GM19455 (cell line): ENCODE measurements around the gene DDX11.
"Not testable (repeated sequence)": the region's sequence is repeated elsewhere in the genome, so short reads cannot be mapped to it uniquely, and the experiment has no call there.

ENCODE experiments used
- ATAC-seq: cut with Tn5 transposase; IDR thresholded peaks from one replicate; pipeline ENCODE4 v1.9.1; 2021; ENCODE audit not compliant: unreplicated experiment

Gene DDX11

GRCh38 chr12:31098363-31098762 is 24.7 kb downstream of the DDX11 start:
- ATAC-seq = not testable (repeated sequence)

DNA sequence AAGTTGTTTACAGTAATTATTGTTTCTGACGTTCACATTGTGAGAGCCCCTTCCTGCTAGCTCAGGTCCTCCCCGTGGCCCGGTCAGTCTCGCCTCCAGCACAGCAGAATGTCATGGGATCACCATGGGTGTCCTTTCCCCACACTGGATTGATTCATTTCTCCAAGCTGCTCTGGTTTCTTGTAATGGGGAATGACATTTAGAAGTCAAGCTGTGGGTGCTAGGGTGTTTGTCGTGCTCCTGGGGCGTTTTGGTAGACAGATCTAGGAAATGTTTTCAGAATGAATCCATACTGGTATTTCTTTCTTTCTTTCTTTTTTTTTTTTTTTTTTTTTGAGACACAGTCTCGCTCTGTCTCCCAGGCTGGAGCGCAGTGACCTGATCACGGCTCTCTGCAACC is 25.1 kb downstream of the DDX11 start:
- ATAC-seq = not testable (repeated sequence)

GRCh38 chr12:31099434-31099833 is 25.8 kb downstream of the DDX11 start:
- not testable (repeated sequence) for ATAC-seq

GRCh38 chr12:31100503-31101208 is 27.0 kb downstream of the DDX11 start:
- peak; percentile 95 for ATAC-seq

- ATAC-seq = not testable (repeated sequence)
These were observed 28.5 kb downstream of the DDX11 start for GRCh38 chr12:31102125-31102524.

- not testable (repeated sequence) for ATAC-seq
These were observed 28.9 kb downstream of the DDX11 start for GRCh38 chr12:31102596-31102995.

- not testable (repeated sequence) for ATAC-seq
These were observed 29.9 kb downstream of the DDX11 start for GRCh38 chr12:31103561-31103975.

GRCh38 chr12:31104220-31104619 is 30.6 kb downstream of the DDX11 start:
- not testable (repeated sequence) for ATAC-seq

DNA sequence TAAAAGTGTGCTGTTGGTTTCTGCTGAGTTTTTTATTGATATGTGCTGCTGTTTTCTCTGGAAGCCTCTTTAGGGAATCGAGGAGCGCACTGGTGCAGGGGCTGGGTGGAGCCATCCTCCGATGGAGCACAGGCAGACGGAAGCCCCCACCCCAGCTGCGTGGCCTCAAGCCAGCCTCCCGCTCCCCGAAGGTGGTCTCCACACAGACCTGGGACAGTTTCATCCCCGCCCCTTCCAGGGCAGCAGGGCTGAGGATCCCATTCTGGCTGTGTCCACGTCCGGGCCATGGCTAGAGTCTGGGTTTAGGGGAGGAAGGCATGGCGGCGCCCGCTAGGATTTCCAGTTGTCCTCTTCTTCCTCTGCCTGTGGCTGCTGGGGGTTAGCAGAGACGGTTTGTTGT is 31.1 kb downstream of the DDX11 start:
- not testable (repeated sequence) for ATAC-seq

DNA sequence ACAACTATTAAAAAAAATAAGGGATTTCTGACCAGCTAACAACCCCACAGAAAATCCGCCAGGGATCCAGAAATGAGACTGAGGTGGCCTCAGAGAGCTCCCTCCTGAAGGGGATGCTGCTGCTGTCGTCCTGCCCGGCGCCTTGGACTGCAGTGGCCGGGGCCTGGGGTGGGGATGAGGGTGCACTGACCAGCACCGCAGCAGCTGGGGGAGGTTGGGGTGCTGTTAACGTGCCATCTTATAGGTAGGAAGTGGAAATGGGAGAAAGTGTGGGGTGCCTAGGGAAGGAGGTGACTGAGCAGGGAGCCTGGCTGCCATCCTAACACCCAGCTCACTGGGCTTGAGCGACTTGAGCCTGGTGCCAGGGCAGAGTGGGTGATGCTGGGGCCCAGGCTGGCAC is 32.0 kb downstream of the DDX11 start:
- no peak for ATAC-seq

- no peak for ATAC-seq
These were observed 32.6 kb downstream of the DDX11 start for GRCh38 chr12:31106101-31106803.

GRCh38 chr12:31109773-31110172 is 36.1 kb downstream of the DDX11 start:
- ATAC-seq = not testable (repeated sequence)

DNA sequence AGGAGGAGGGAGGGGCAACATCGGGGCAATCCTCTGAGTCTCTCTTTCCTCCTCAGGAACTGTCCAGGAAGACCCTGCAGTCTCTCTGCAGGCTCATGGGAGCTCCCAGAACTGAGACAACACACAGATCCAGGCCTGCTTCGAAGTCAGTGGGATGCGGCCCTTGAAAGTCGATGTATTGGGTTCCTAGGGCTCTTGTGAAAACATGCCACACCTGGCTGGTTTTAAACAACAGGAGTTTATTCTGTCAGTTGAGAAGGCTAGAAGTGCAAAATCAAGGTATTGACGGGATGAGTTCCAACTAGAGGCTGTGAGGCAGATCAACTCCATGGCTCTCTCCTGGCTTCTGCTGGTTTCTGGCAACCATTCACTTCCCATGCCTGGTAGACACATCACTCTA is 36.6 kb downstream of the DDX11 start:
- ATAC-seq = not testable (repeated sequence)

- ATAC-seq = not testable (repeated sequence)
These were observed 41.5 kb downstream of the DDX11 start for GRCh38 chr12:31115092-31115601.

DNA sequence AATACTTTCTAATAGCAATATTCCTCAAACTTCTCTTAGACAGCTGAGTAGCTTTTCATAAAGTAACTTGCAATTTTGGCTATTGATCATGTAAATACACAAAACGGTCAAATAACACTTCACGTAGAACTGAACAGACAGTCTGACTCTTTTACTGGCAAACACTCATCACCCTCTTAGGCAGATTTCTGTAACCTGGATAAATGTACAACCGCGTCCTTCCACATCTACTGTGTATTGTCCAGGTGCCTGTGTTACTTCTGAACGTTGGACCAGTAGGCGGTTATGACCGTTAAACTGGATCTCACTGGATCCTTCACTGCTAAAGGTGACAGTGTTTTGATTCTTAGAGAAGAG is 43.2 kb downstream of the DDX11 start:
- not testable (repeated sequence) for ATAC-seq

GRCh38 chr12:31117203-31118011 is 43.7 kb downstream of the DDX11 start:
- ATAC-seq = no peak

DNA sequence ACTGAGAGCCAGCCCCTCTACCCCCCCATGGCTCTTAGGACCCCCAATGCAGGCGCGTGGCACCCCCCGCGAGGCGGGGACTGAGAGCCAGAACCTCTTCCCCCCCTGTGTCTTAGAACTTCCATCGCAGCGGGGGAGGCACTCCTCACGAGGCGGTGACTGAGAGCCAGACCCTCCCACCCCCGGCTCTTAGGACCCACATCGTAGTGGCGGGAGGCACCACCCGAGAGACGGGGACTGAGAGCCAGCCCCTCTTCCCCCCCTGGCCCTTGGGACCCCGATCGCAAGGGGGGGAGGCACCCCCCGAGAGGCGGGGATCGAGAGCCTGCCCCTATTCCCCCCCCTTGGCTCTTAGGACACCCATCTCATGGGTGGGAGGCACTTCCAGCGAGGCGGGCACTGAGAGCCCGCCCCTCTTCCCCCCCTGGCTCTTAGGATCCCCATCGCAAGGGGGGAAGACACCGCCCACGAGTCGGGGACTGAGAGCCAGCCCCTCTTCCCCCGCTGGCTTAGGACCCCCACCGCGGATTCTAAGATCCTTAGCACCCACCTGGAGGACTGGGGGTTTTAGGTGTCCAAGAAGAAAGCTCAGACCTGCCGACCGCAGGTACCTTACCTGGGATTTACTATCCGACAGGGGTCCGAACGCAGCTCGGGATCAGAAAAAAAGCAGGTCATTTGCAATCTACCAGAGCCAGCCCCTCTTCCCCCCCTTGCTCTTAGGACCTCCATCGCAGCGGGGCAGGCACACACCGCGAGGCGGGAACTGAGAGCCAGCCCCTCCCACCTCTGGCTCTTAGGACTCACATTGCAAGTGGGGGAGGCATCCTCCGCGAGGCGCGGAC is 44.9 kb downstream of the DDX11 start:
- ATAC-seq = no peak

DNA sequence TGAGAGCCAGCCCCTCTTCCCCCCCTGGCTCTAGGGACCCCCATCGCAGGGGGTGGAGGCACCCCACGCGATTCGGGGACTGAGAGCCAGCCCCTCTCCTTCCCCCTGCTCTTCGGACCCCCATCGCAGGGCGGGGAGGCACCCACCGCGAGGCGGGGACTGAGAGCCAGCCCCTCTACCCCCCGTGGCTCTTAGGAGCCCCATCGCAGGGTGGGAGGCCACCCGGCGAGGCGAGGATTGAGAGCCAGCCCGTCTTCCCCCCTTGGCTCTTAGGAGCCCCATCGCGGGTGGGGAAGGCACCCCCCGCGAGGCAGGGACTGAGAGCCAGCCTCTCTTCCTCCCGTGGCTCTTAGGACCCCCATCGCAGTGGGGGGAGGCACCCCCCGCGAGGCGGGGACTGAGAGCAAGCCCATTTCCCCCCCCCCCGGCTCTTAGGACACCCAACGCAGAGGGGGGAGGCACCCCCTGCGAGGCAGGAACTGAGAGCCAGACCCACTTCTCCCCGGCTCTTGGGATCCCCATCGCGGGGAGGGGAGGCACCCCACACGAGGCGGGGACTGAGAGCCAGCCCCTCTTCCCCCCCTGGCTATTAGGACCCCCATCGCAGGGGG is 45.6 kb downstream of the DDX11 start:
- no peak for ATAC-seq

- ATAC-seq = no peak
These were observed 46.1 kb downstream of the DDX11 start for GRCh38 chr12:31119803-31120211.

DNA sequence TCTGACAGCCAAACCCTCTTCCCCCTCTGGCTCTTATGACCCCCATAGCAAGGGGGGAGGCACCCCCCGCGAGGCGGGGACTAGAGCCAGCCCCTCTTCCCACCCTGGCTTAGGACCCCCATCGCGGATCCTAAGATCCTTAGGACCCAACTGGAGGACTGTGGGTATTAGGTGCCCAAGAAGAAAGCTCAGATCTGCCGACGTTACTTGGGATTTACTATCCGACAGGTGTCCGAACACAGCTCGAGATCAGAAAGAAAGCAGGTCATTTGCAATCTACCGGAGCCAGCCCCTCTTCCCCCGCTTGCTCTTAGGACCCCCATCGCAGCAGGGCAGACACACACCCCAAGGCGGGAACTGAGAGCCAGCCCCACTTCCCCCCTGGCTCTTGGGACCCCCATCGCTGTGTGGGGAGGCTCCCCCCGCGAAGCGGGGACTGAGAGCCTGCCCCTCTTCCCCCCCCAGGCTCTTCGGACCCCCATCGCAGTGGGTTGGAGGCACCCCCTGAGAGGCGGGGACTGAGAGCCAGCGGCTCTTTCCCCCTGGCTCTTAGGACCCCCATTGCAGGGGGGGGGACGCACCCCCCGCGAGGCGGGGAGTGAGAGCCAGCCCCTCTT is 46.8 kb downstream of the DDX11 start:
- ATAC-seq = no peak
